ENCODE results near the gene AMPH. TPM values are rescaled to one million over a fixed set of nuclear protein-coding genes. Genes with fewer than 3 reads are reported as not detected.
"Not testable (repeated sequence)": the region's sequence is repeated elsewhere in the genome, so short reads cannot be mapped to it uniquely, and the experiment has no call there.

Gene AMPH
- total RNA-seq, 1 experiment from 2014 or later = not detected

DNA sequence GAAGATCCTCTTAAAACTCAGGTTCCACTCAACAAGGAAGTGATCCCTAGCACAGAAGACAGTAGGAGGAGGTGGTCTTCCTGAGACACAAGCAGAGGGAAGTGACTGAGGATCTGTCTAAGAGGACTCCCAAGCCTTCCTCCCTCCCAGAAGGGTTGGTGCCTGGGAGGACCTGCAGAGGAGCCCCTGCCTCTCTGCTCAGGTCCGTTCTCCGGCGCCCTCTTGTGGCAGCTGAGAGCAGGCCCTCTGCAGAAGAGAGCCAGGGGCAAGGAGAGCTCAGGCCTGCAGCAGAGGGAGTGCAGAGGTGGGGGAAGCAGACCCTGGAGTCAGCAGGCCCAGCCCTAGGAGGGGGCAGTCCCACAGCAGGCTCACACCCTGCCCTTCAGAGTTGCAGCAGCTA is 267.8 kb downstream of the AMPH start:
- peak; percentile 56 for ATAC-seq
- intact Hi-C loops (cut with micrococcal nuclease); H3K36me3 ChIP-seq (ENCODE audit: control insufficient read depth in 1 of 2, insufficient read depth in 2 of 2, low read length in 2 of 2); H3K27ac ChIP-seq (ENCODE audit: low read depth, low read length); H2AFZ ChIP-seq (ENCODE audit: low read depth, low read length, poor library complexity, severe bottlenecking); H3K27me3 ChIP-seq (ENCODE audit: insufficient read depth, low read length); H3K79me2 ChIP-seq (ENCODE audit: insufficient read depth, low read length); BruUV-seq (replicated peaks); H3K9ac ChIP-seq (ENCODE audit: low read length); H3K4me3 ChIP-seq (replicated peaks in 1 of 2; ENCODE audit: low read depth in 1 of 2, low read length in 2 of 2); H3K9me3 ChIP-seq (ENCODE audit: control insufficient read depth in 1 of 2, insufficient read depth in 1 of 2, low read depth in 1 of 2, low read length in 2 of 2); H4K20me1 ChIP-seq (ENCODE audit: insufficient read depth); POLR2A ChIA-PET; H3K4me1 ChIP-seq (ENCODE audit: control insufficient read depth in 1 of 2, insufficient read depth in 2 of 2, low read length in 2 of 2); H3K9me2 ChIP-seq (ENCODE audit: insufficient read depth); H3K4me2 ChIP-seq (ENCODE audit: low read length): not testable (repeated sequence)
- TF ChIP-seq, protein P1, sequence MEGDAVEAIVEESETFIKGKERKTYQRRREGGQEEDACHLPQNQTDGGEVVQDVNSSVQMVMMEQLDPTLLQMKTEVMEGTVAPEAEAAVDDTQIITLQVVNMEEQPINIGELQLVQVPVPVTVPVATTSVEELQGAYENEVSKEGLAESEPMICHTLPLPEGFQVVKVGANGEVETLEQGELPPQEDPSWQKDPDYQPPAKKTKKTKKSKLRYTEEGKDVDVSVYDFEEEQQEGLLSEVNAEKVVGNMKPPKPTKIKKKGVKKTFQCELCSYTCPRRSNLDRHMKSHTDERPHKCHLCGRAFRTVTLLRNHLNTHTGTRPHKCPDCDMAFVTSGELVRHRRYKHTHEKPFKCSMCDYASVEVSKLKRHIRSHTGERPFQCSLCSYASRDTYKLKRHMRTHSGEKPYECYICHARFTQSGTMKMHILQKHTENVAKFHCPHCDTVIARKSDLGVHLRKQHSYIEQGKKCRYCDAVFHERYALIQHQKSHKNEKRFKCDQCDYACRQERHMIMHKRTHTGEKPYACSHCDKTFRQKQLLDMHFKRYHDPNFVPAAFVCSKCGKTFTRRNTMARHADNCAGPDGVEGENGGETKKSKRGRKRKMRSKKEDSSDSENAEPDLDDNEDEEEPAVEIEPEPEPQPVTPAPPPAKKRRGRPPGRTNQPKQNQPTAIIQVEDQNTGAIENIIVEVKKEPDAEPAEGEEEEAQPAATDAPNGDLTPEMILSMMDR (IDR thresholded peaks at IDR 0.05 in 2 of 3, conservative IDR thresholded peaks at IDR 0.05 in 1 of 3; ENCODE audit: borderline replicate concordance in 1 of 3, insufficient read depth in 1 of 3, low read depth in 2 of 3, low read length in 2 of 3) = peak; percentile 39 to 80 (median 61); a peak in 5 of 6 replicates
- peak; percentile 22; the same call in 1 of the 2 replicates for TF ChIP-seq RAD21 (IDR thresholded peaks at IDR 0.05; ENCODE audit: low read depth)
- RAD21 ChIA-PET (ENCODE audit: low non-redundant PET in 1 of 2, low total read pairs in 2 of 2, uncharacterized antibody in 2 of 2, unreplicated experiment in 2 of 2) = interaction anchor here in 1 of 2 experiments (0.8 kb wide), 1 partner anchor 10 kb away, joined by 3 read pairs; no protein-coding TSS in a partner anchor
- CTCF ChIA-PET = interaction anchor here (0.8 to 1.6 kb wide), 7 partner anchors 9 to 35 kb away, joined by 3 to 6 read pairs (median 3); no protein-coding TSS in a partner anchor
- peak; percentile 13 for DNase-seq (ENCODE audit: low read depth, low spot score)

DNA sequence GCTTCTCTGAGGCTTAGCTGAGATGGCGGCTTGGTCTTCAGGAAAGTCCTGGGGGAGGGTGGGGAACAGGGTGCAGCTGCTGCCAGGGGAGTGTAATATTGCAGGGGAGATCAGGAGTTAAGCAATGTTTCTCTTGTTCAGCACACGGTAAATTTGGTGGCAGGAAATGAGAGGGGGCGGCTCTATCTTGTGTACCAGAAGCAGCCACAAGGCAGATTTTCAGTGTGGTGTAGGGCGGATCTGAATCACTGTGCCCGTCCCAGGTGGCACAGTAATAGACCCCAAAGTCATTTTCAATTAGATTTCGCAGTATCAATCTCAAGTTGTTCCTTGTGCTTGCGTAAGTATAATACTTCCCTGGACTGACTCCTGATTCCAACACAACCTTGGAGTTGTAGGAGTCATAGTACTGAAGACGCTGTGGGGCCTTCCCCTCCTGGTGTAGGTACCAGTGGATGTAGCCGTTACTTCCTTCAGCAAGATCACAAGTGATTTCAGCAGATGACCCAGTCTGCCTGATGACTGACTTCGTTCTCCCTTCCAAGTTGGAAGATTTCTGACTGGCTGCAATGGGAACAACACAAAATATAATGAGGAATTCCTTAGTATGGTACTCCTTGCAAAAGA is 268.4 kb downstream of the AMPH start:
- BruUV-seq (replicated peaks); H3K27ac ChIP-seq (ENCODE audit: low read depth, low read length); POLR2A ChIA-PET; H3K9me3 ChIP-seq (ENCODE audit: control insufficient read depth in 1 of 2, insufficient read depth in 1 of 2, low read depth in 1 of 2, low read length in 2 of 2); H4K20me1 ChIP-seq (ENCODE audit: insufficient read depth); H3K36me3 ChIP-seq (ENCODE audit: control insufficient read depth in 1 of 2, insufficient read depth in 2 of 2, low read length in 2 of 2); H3K4me3 ChIP-seq (replicated peaks in 1 of 2; ENCODE audit: low read depth in 1 of 2, low read length in 2 of 2); H3K4me1 ChIP-seq (ENCODE audit: control insufficient read depth in 1 of 2, insufficient read depth in 2 of 2, low read length in 2 of 2); DNase-seq (ENCODE audit: low read depth, low spot score); H2AFZ ChIP-seq (ENCODE audit: low read depth, low read length, poor library complexity, severe bottlenecking); intact Hi-C loops (cut with micrococcal nuclease); H3K4me2 ChIP-seq (ENCODE audit: low read length); H3K79me2 ChIP-seq (ENCODE audit: insufficient read depth, low read length); ATAC-seq; H3K9me2 ChIP-seq (ENCODE audit: insufficient read depth); H3K9ac ChIP-seq (ENCODE audit: low read length); H3K27me3 ChIP-seq (ENCODE audit: insufficient read depth, low read length): not testable (repeated sequence)
- CTCF ChIA-PET = interaction anchor here (0.8 to 1.6 kb wide), 8 partner anchors 8 to 36 kb away, joined by 3 to 6 read pairs (median 3); no protein-coding TSS in a partner anchor
- RAD21 ChIA-PET (ENCODE audit: low non-redundant PET in 1 of 2, low total read pairs in 2 of 2, uncharacterized antibody in 2 of 2, unreplicated experiment in 2 of 2) = interaction anchor here in 1 of 2 experiments (0.8 kb wide), 1 partner anchor 11 kb away, joined by 3 read pairs; no protein-coding TSS in a partner anchor

Measured in HCT116 (cell line).